Skeletal muscle cell (primary cell): Measurements from ENCODE around the gene CCNC.

ENCODE experiments used
- DNase-seq: peaks from one replicate; pipeline ENCODE4 v3.0.0-alpha.2; 2010; ENCODE audit warnings: low read depth
- H3K4me3 ChIP-seq: 2 replicates; pipeline ENCODE4 v1.5.1; 2011; ENCODE audit warnings: low read depth, mild to moderate bottlenecking, control low read depth, low read length, moderate library complexity

The CCNC gene, protein sequence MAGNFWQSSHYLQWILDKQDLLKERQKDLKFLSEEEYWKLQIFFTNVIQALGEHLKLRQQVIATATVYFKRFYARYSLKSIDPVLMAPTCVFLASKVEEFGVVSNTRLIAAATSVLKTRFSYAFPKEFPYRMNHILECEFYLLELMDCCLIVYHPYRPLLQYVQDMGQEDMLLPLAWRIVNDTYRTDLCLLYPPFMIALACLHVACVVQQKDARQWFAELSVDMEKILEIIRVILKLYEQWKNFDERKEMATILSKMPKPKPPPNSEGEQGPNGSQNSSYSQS

GRCh38 chr6:99568103-99568933 lies at the start of gene CCNC:
Gene CCNC, minus strand, starts transcription at chr6:99568660. Its CDS starts 133 bp downstream, at chr6:99568527.
- DNase-seq = peak; percentile 92
- H3K4me3 ChIP-seq = peak within 1 kb of the TSS; percentile 98

DNA sequence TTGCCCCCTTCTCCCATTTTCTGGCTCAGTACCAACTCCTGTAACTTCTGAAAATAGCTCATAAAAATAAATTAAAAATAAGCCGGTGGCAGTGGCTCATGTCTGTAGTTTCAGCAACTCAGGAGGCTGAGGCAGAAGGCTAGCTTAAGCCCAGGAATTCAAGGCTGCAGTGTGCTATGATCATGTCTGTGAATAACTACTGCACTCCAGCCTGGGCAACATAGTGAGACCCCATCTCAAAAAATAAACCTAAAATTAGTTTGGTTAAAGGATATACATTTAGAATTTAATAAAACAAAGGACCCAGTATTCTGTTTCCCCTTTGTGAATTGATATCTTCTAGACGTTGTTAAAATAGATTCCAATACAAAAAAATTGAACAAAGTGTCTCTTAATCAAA lies 48.7 kb upstream of the CCNC start:
- DNase-seq = no peak
- no peak overlapping the region for H3K4me3 ChIP-seq

DNA sequence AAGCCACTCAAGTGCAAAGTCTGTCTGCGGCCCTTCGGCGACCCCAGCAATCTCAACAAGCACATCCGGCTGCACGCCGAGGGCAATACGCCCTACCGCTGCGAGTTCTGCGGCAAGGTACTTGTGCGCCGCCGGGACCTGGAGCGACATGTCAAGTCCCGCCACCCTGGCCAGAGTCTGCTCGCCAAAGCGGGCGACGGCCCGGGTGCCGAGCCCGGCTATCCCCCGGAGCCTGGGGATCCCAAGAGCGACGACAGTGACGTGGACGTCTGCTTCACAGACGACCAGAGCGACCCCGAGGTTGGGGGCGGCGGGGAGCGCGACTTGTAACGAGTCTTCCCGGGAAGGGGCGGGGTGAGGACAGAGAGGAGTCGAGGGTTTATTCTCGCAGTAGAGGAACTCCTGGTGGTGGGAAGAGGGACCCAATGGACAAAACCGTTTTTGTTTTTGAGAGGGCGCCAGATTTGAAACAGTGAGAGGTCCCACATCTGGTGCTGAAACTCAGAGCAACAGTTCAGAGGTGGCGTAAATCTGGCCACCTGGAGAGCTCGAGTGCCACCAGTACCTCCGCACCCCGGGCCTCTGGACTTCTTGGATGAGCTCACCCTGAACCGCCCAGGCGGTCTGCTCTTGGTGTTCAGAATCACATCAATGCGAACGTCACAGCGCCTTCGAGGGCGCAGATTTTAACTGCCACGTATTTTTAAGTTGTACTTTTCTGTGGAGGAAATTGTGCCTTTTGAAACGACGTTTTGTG lies 46.1 kb upstream of the CCNC start:
- no peak for DNase-seq
- peak overlapping the region; percentile 3 for H3K4me3 ChIP-seq

GRCh38 chr6:99613705-99614429 lies 45.4 kb upstream of the CCNC start:
- H3K4me3 ChIP-seq = peak overlapping the region; percentile 30
- DNase-seq = no peak

DNA sequence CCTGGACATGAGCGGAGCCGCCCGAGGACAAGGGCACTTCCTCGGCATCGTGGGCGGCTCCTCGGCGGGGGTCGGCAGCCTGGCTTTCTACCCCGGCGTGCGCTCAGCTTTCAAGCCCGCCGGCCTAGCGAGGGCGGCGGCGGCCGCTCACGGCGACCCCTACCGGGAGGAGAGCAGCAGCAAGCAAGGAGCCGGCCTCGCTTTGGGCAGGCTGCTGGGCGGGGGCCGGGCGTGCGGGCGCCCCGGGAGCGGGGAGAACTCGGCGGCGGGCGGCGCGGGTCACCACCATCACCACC lies 44.9 kb upstream of the CCNC start:
- DNase-seq = no peak
- peak overlapping the region; percentile 30 for H3K4me3 ChIP-seq

DNA sequence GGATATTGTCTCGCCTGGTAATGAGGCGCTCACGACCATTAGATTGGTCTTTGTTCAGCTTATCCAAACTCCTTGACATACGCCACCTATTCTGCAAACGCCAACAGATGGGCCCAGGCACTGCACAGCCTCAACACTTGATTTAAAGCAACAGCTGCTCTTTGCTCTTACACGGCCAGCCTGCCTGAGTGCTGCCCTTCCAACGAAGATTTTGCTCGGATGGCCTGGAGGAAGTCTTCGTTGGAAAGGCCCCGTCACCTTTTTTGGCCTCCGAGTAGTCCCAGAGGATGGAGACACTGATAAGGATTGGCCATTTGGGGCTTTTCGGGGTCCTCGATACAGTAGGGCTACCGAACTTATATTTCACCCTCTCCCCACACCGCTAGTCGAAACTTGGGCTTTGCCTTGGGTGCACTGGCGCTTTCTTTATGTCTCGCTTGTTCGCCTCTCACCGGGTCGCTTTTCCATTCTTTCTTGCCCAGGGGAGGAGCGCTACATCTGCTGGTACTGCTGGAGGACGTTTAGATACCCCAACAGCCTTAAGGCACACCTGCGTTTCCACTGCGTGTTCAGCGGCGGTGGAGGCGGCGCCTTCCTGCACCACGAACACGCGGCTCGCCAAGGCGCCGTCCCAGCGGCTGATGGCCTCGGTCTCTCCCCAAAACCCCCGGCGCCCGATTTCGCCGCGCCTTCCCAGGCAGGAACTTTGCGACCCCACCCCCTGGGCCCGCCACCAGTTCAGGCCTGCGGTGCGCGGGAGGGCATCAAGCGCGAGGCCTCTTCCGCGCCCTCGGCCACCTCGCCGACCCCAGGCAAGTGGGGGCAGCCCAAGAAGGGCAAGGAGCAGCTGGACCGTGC lies 44.3 kb upstream of the CCNC start:
- H3K4me3 ChIP-seq = peak overlapping the region; percentile 30
- DNase-seq = no peak

DNA sequence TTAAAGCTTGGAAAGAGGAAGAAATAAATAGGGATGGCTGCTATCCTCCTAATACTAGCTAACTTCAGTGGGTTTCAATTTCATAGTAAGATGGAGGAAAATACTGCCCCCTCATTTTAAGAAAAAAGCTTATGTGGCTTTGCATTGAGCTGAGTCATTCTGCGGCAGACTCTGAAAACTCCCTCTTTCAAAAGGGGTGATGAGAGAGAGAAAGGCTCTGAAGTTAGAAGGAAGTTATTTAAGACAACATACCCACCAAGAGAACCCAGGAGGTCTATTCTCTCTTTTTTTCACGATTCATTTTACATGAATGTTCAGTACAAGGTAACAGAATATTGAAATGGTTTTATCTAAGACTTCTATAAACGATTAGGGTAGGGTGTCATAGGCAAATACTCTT lies 42.7 kb upstream of the CCNC start:
- DNase-seq = no peak

DNA sequence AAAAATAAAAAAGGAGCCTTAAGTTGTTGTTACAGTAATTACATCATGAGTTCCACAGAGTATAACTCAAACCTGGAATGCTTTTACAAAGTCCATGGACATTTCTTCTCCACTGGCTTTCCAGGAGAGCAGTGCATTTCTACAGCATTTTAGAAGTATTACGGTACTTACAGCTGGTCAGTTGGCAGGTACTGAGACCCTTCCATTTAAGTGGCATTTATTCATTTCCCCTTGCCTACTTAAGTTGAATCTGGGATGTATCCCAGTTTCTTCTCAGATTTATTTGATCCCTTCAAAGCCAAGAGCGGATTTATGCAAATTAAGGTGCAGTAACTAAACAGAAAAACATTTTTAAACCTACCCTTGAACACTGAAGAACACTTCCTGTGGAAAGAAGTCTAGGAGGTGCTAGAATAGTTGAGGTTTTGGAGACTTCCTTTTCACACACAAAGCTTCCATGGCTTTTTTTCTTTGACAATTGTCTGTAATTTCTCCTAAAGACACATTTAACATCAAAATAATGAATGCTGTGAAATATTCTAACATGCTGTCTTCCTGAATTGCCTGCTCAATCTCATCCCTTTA lies 41.5 kb upstream of the CCNC start:
- no peak overlapping the region for H3K4me3 ChIP-seq

More for the DNA sequence above, 42.7 kb upstream of the CCNC start:
- H3K4me3 ChIP-seq = no peak overlapping the region

DNA sequence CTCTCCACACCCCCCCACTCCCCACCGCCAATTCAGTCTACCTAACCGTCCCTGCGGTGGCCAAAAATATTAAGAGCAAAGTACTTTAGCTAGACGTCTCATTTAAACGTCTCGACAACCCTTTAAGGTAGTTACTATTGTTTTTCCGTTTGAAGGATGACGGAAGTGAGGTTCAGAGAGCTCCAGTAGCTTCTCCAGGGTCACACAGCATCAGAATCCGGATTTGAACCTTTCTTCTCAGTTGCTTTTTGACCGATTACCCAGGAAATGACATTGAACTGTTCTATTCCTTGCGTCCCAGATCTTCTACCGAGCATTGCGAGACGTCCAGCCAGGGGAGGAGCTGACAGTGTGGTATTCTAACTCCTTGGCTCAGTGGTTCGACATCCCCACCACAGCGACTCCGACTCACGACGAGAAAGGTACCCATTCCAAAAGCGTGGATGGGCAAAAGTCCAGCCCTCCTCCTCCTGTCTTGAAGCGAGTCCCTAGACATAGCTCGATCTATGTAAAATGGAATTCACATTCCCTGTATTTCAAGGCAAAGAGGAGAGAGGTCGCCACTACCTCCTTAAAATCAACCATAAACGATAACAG lies 40.5 kb upstream of the CCNC start:
- no peak overlapping the region for H3K4me3 ChIP-seq
- no peak for DNase-seq

More for the DNA sequence above, 41.5 kb upstream of the CCNC start:
- no peak for DNase-seq

- H3K4me3 ChIP-seq = no peak overlapping the region
- no peak for DNase-seq
Observed at GRCh38 chr6:99608059-99608885, 39.8 kb upstream of the CCNC start.

DNA sequence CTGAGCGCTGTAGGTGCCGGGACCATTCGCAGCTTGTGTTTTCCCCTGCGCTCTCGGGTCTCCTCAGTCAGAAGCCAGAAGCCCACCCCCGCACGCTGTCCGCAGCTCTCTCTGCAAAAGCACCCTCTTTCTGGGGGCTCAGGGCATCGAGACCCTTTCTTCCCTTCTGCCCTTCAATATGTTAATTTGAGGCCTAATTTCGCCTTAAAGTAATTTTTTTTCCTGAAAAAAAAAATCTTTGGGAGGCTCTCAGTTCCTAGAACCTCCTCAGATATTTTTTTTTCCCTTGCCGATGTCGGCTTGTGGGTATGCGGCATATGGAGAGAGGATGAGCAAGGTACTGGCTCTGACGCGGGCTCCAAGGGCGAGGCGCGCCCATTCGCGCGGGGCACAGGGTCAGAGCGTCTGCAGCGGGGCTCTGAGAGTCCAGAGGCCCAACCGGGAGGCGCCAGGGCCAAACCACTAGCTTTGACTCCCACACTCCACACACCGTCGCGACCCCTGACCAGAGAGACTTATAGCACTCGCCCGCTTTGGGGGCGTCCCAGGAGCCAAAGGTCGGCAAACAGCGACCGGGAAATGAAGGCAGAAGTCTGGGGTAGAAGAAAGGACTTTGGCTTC lies 39.1 kb upstream of the CCNC start:
- no peak overlapping the region for H3K4me3 ChIP-seq
- DNase-seq = no peak

DNA sequence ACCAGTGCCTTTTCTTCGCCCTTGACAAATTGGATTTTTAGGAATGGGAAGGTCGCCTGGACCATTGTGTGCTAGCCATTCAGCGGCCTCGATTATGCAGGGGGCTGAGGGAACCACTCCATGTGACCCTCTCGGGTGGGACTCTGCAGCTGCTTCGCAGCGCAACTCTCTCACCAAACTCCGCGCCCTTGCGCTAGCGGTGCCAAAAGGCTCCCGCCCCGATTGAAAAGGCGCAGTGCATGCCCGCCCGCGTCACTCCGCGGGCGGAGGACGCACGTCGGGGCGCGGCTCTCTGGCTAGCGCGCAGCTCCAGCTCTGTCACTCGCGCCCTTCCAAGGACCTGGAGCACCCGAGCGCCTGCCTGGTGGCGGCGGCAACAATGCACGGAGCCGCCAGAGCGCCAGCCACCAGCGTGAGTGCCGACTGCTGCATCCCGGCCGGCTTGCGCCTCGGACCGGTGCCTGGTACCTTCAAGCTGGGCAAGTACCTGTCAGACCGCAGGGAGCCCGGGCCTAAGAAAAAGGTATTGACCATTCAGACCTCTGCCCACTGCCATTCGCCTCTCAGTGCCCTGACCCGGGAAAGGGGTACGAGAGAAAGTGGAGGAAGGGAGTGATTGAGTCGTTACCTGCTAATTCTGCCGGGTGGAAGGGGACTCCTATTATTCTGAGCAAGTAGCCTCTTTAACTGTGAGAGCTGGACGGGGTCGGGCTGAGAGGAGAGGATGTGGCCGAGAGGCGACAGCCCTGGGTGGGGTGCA lies 38.4 kb upstream of the CCNC start, which contains the start of gene PRDM13:
TSS of gene PRDM13 (plus strand) at position 178 of the 760 bp plus-strand sequence. CDS start at position 380, 202 bp downstream.
- DNase-seq = no peak
- no peak within 1 kb of the TSS for H3K4me3 ChIP-seq

GRCh38 chr6:99605911-99606655 lies 37.6 kb upstream of the CCNC start:
- no peak overlapping the region for H3K4me3 ChIP-seq
- no peak for DNase-seq

DNA sequence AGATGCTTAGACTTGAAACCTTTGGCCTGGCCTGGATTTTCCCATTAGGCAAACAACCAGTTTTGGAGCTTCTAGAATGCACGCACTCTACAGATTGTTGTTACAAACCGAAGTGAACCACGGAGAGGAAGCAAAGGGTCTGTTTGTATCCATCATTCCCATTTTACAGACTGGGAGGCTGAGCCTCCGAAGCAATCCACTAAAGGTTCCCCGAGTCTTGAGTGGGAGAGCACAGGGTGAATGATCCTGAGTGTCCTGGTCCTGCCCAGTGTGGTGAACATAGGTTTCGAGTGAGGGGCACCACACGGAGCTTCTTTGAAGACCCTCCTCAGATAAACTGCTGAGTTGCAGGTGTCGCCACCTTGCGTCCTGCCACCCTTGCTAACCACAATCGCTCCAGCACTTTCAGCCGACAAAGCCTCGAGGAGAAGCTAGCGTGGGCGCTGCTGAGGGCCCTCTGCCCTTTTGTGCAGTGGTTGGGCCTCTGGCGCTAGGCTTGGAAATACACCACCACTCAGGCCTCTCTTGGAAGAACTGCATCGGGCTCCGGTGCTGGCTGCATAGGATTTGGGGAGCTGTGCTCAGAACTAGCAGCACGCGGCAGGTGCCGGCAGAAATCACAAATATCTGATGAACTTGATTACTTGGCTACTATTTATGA lies 36.7 kb upstream of the CCNC start:
- no peak for DNase-seq
- H3K4me3 ChIP-seq = no peak overlapping the region
